GM15510 (cell line): Measurements from ENCODE around the gene RIC8B.

Source experiments
- POLR2A ChIP-seq: IDR thresholded peaks from 3 replicates; pipeline ENCODE4 v1.6.1; 2011; ENCODE audit warnings: borderline replicate concordance; ENCODE audit not compliant: insufficient read length; ENCODE audit errors: extremely low read depth

Gene RIC8B, protein sequence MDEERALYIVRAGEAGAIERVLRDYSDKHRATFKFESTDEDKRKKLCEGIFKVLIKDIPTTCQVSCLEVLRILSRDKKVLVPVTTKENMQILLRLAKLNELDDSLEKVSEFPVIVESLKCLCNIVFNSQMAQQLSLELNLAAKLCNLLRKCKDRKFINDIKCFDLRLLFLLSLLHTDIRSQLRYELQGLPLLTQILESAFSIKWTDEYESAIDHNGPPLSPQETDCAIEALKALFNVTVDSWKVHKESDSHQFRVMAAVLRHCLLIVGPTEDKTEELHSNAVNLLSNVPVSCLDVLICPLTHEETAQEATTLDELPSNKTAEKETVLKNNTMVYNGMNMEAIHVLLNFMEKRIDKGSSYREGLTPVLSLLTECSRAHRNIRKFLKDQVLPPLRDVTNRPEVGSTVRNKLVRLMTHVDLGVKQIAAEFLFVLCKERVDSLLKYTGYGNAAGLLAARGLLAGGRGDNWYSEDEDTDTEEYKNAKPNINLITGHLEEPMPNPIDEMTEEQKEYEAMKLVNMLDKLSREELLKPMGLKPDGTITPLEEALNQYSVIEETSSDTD

DNA sequence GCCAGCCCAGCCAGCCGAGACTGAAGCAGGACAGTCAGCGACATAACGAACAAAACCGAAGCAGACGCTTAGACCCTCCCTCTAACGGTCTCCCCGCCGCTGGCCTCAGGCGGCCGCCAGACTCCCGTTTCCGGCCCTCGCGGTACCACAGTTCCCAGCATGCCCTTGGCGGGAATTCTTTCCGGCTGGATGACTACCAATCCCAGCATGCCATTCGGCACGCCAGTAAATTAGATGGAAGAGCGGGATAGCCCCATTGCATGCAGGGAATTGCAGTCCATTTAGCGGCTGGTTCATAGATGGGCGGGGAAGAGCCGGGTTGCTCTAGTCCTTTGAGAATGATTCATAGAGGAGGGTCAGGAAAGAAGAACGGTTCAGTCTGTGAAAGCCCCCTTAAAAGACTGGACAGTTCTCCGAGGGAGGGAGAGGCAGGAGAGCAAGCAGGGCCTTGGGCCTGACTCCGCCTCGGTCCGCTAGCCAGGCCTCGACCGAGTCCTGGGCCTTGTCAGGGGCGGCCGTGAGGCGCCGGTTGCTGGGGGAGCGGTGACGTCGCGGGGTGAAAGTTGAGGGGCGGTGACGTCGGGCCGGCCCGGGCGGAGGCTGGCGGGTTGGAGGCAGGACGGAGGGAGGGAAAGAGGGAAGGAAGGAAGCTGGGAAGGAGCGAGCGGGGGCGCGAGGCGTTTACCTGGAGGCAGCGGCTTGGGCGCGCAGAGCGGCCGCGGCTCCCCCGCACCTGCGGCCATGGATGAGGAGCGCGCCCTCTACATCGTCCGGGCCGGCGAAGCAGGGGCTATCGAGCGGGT, at the start of gene RIC8B:
Gene RIC8B, plus strand, starts transcription at position 678 of the 803 bp plus-strand sequence. Its CDS starts 64 bp downstream, at position 742.
- peak; percentile 79 for TF ChIP-seq POLR2A

DNA sequence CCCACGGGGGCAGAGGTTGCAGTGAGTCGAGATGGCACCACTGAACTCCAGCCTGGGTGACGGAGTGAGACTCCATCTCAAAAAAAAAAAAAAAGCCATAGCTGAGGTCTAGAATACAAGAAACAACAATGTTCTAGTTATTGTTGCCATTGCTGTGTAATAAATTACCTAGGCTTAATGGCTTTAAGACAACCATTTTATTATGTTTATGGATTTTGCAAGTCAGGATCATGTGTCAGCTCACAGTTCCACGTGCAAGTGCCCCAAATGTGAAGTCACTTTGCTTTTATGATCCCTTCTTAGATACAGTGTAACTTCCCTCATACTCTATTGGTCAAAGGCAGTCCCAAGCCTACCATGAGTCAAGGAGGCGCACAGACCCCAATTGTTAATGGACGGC, 49.5 kb upstream of the RIC8B start:
- TF ChIP-seq POLR2A = no peak

DNA sequence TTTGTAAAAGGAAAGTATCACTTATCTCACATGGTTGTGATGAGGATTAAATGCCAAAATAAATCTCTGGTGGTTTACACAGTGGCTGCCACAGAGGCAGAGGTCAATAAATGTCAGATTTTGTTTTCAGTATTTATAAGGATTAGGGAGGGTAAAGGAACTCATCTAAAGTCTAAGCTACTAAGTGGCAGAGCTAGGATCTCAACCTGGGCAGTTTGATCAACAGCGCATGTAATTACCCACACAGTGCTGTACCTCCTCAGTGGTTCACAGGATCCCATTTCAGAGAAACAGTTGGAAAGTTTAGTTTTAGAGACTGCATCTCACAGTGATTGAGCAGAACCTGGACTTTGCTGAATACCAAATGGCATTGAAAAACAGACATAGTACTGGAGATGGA, 44.9 kb upstream of the RIC8B start:
- TF ChIP-seq POLR2A = no peak

DNA sequence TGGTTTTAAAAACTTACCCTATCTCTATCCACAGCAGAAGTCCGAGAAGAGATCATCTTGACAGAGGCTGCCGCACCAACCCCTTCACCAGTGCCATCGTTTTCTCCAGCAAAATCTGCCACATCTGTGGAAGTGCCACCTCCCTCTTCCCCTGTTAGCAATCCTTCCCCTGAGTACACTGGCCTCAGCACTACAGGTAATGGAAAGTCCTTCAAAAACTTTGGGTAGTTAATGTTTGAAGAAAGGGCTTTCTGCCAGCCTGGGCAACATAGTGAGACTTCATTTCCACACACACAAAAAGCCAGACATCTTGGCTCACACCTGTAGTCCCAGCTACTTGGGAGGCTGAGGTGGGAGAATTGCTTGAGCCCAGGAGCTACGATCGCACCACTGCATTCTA, 41.6 kb upstream of the RIC8B start:
- no peak for TF ChIP-seq POLR2A

DNA sequence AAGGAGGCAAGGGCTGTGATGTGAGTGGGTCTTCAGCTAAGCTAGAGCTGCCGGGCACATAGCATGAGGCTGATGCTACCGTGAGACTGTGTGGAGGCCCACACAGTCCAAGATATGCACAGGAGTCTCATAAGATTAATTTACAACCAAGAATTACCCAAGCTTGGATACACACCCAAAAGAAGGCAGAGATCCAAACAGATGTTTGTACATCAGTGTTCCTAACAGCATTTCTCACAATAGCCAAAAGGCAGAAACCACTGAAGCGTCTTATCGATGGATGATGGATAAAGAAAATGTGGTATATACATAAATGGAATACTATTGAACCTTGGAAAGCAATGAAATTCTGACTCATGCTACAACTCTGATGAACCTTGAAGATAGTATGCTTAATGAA, 40.8 kb upstream of the RIC8B start:
- no peak for TF ChIP-seq POLR2A

DNA sequence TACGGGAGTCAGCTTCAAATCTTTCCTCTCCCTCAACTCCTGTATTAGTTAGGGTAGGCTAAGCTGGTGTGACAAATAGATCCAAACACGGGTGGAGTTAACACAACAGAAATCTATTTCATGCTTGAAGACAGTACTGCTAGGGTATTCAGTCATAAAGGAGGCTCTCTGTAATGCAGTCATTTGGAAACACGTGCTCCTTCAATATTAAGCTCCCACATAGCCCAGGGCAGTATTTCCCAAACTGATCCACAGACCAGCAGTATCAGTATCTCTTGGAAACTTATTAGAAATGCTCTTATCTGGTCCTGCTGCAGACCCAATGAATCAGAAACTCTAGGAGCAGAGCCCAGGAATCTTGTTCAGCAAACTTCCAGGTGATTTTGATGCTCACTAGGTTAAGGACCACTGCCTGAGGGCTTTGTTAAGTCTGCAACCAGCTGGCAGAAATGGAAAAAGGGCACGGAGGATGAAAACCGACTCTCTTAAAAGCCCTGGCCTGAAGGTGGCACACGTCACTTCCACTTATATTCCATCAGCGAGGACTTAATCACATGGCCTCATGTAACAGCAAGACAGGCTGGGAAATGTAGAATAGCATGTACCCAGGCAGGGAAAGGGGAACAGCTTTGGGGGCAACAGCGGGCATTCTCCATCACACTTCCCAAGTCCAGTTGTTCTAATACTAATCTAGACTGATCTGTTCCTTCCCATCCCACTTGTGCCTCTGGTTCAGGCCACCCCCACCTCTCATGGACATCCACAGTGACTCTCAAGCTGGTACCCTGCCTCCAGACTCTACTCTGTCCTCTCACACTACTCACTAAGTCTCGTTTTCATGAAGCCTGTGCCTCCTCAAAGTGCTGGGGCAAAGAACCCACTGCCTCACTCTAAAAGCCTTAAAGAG, 38.2 kb upstream of the RIC8B start:
- no peak for TF ChIP-seq POLR2A

DNA sequence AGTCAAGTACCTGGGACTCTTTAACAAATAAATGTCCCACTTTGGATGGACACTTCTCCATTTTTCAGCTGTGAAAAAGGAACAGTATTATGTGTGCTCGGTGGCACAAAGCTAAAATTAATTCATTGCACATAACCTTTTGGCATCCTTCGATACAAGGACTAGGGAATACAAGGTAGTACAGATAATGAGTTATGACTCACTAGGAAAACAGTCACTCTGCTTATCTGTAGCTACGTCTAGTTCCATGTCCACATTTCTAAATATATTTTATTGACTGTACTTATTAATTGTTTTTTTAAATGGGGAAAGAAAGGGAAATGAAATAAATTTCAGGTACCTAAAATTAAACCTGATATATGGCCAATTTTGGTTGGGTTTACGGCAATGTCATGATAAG, 35.2 kb upstream of the RIC8B start:
- no peak for TF ChIP-seq POLR2A

DNA sequence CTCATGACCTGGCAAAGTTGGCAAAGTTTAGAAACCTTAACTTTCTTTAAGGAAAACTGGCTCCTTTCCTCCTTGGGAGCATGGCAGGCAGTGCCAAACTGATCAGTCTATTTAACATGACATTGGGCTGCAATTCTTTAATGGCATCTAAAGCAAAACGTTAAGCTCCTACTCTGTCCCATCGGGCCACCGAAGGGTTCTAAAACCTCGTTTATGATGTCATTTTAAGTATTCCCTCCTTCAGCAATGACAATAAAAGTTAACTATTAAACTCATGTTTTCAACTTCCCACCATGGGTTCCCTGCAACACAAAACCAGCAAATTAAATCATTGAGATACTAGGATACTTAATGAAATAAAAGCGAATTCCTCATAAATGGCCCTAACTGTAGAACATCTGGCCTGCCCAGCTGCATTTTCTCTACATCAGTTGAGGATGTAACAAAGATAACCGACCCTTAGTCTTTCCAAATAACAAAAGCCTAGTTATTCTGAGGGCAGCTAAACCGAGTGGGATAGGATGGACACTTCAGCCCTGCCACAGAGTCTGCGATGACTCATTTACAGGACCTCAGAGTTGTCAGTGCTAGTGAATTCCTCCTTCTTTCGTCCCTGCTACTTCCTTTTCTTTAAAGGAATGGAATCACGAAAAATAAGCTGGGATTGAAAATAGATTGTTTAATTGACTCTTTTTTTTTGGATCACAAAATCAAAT, 34.5 kb upstream of the RIC8B start:
- TF ChIP-seq POLR2A = no peak

DNA sequence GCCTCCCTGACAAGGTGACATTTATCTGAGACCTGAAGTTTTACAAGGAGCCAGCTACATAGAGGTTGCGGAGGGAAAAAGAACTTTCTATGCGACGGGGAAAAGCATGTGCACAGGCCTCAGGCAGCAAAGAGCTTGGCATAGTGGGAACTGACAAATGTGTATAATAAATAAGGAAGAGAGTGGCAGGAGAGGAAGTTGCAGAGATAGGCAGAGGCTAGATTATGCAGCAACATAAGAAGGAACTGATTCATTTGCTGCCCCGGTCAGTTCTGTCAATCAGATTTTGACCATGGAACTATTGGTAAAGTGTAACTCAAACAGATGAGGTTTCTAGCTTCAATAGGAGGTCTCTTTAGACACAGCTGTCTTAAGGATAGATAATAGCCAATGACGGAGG, 33.7 kb upstream of the RIC8B start:
- TF ChIP-seq POLR2A = no peak

DNA sequence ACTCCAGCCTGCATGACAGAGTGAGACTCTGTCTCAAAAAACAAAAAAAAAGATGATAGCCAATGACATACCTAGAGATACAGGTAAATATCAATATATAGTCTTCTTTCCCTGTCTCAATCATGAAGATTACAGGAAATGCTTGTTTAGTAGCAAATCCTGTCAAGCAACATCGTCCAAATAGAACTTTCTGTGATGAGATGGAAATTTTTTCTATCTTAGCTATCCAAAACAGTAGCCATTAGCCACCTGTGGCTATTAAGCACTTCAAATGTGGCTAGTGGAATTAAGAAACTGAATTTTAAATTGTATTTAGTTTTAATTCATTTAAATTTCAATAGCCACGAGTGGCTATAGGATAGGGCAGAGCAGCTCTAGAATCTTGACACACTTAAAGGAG, 33.2 kb upstream of the RIC8B start:
- TF ChIP-seq POLR2A = no peak

DNA sequence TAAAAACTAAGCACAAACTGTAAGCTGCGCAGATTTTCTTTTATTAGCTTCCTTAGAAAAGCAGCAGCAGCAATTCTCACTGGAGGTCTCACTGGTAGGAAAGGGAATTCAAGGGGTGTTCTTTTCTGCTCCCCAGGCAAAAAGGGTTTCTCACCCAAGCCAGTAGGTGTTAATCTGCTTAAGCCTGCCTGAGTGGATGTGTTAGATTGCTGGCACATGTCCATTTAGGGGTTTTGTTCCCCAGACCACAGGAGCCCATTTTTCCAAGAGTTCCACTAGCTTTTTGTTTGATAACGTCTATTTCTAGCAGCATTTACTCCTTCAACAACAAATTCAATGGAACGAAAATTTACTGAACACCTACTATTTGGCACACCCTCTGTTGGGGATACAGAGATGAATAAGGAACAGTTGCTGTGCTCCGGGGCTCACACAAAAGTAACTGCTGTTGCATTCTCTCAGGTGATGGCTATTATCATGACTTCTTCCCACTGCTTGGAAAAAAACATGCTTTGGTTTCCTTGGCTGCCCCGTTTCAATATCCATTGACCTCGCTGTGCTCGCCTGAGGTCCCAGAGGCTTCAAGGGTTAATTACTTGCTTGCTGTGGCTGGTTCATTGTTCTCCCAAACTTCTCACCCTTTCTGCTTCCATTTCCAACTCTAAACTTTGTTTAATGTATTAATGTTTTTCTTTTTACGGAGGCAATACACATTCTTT, 31.1 kb upstream of the RIC8B start:
- TF ChIP-seq POLR2A = no peak

DNA sequence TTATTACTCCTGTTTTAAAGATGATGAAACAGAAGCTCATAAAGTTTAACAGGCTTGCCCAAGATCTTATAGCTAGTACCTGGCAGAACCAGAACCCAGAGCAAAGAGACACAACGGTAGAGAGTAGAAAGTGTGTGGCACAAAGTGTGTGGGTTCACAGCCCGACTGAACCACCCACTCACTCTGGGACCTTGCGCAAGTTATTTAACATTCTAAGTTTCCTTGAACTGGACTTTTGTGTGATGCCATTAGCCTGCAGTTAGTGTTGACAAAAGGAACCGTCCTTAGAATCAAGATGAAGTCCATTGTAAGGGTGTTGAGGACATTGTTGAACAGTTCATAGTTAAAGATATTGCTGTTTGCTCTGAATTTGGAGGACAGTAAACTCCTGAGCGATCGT, 29.9 kb upstream of the RIC8B start:
- TF ChIP-seq POLR2A = no peak

DNA sequence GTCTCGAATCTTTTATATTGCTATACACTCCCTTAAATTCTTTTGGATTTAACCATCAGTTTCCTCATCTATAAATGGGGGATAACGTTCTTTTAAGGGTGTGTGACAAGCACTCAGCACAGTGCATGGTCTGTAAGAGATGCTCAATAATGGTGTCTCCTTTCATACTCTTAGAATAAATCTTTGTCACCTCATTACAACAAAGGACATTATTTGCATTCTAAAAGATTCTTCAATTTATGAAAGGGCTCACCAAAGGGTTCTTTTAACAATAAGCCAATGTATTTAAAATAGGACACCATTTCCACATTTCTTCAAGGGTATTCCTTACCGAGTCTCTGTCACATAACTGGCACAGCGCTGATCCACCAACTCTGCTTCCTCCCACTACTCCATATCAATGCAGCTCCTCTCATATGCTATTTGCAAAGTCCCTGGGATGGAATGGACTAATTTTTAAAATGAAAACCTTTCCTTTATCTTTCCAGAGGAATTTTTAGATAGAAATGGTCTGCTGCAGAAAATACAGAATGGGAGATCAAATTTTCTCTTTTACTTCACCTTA, 29.2 kb upstream of the RIC8B start:
- TF ChIP-seq POLR2A = no peak

DNA sequence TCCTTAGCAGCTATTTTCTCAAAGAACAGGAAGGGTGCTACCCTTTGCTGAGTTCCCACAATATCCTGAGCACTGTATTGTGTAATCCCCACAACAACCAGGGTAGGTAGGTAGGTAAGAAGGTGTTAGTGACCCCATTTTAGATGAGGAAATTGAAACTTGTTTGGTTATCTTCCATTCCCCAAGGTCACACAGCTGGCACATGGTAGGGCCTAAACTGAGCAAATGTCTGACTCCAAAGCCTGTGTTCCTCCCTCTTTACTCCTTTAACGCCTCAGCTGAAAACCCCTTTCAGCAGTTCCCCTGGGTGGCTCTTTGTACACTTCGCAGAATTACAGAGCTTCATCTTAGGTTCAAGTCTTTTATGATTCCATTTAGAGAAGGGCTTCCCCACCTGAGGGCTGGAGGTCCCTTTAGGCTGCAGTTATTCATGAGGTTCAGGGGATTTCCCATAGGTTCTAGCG, 26.5 kb upstream of the RIC8B start:
- TF ChIP-seq POLR2A = no peak

DNA sequence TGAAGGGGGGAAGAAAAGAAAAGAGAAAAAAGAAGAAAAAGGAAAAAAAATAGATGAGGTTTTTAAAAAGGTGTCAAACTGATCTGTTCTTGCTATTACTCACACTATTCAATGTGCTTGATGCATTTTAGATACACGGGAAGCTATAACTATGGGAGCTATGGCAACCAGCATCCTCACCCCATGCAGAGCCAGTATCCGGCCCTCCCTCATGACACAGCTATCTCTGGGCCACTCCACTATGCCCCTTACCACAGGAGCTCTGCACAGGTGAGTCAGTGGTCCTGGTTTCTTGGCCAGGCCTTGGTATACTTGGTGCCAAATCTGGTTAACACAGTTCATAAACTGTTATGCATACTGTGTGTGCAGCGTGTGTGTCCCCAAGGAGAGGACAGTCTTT, 24.0 kb upstream of the RIC8B start:
- TF ChIP-seq POLR2A = no peak
